Lung (tissue), 12 donors: ENCODE data around the gene HLCS. TPM values are rescaled to one million over a fixed set of nuclear protein-coding genes. Genes with fewer than 3 reads are reported as not detected.
A peak's percentile ranks its signal among the peaks of the same experiment; 100 is the strongest.

Source experiments
- ATAC-seq: fragments of 200-7000 bp; cut with Tn5 transposase; one replicate; pipeline ENCODE4 v1.9.1; 2020; ENCODE audit warnings: moderate number of reproducible peaks; ENCODE audit not compliant: insufficient read depth, low FRiP score
- DNase-seq, 3 donors: peaks; one replicate each; pipeline ENCODE4 v3.0.0-alpha.2; 2013 to 2017
- H3K27ac ChIP-seq, 2 donors: one replicate each; pipeline ENCODE4 v1.5.1; 2013; ENCODE audit warnings: mild to moderate bottlenecking in 2 of 2, moderate library complexity in 2 of 2, control low read depth in 1 of 2, inconsistent platforms in 1 of 2, low read depth in 1 of 2, low read length in 1 of 2
- H3K27me3 ChIP-seq, 3 donors: one replicate each; pipeline ENCODE4 v1.5.1; 2013; ENCODE audit warnings: low read length in 2 of 3; ENCODE audit not compliant: control insufficient read depth in 3 of 3, insufficient read depth in 3 of 3
- H3K36me3 ChIP-seq, 4 donors: one replicate each; pipeline ENCODE4 v1.5.1; 2013; ENCODE audit warnings: low read length in 4 of 4, mild to moderate bottlenecking in 1 of 4, moderate library complexity in 1 of 4; ENCODE audit not compliant: control insufficient read depth in 4 of 4, insufficient read depth in 4 of 4
- H3K4me1 ChIP-seq, 5 donors: one replicate each; pipeline ENCODE4 v1.5.1; 2013; ENCODE audit warnings: low read length in 5 of 5, mild to moderate bottlenecking in 2 of 5, moderate library complexity in 1 of 5; ENCODE audit not compliant: control insufficient read depth in 5 of 5, insufficient read depth in 5 of 5
- H3K4me3 ChIP-seq: one replicate; pipeline ENCODE4 v1.5.1; 2013; ENCODE audit warnings: mild to moderate bottlenecking, control low read depth, moderate library complexity
- H3K9ac ChIP-seq, 2 donors: one replicate each; pipeline ENCODE4 v1.5.1; 2013; ENCODE audit warnings: low read length in 2 of 2, control low read depth in 1 of 2; ENCODE audit not compliant: insufficient read depth in 1 of 2
- H3K9me3 ChIP-seq, 4 donors: one replicate each; pipeline ENCODE4 v1.5.1; 2013; ENCODE audit warnings: low read length in 3 of 4, mild to moderate bottlenecking in 1 of 4, moderate library complexity in 1 of 4; ENCODE audit not compliant: control insufficient read depth in 4 of 4, insufficient read depth in 3 of 4
- WGBS, 2 donors: extraction: QIAGEN DNeasy Blood & Tissue Kit; methylation state at CpG; one replicate each; pipeline ENCODE4 v1.1.7; 2013; 5-methylcytosine and 5-hydroxymethylcytosine counted together
- polyA plus RNA-seq, 2 donors: library from polyadenylated mRNA; stranded (reverse); fragments of 200-250 nt; gene quantifications; one replicate each; pipeline ENCODE4 v1.2.1, GENCODE V29; 2013
- total RNA-seq, 2 donors: library from RNA; depleted of rRNA in 1 of 2; stranded (reverse); fragments of >200 nt in 1 of 2; gene quantifications; one replicate each; pipeline ENCODE4 v1.2.1, GENCODE V29; 2014 to 2021
- TF ChIP-seq, protein P1 (sequence below): IDR thresholded peaks from 2 replicates; pipeline ENCODE4 v1.5.1; 2012; ENCODE audit warnings: mild to moderate bottlenecking; ENCODE audit errors: control extremely low read depth, extremely low read depth
- donor health status: control.
- donor health status: control.
- donor health status: Bipolar disorder and iron deficiency.
- donor health status: healthy.
- donor health status: DM: yes; HTN: yes; CAD: no.

Gene HLCS
- total and polyA plus RNA-seq, 4 donors: 5.0 to 28.8 (median 17.5) TPM

GRCh38 chr21:36848730-36849274 is 117.7 kb downstream of the HLCS start:
- DNase-seq: no peak
- TF ChIP-seq, protein P1, sequence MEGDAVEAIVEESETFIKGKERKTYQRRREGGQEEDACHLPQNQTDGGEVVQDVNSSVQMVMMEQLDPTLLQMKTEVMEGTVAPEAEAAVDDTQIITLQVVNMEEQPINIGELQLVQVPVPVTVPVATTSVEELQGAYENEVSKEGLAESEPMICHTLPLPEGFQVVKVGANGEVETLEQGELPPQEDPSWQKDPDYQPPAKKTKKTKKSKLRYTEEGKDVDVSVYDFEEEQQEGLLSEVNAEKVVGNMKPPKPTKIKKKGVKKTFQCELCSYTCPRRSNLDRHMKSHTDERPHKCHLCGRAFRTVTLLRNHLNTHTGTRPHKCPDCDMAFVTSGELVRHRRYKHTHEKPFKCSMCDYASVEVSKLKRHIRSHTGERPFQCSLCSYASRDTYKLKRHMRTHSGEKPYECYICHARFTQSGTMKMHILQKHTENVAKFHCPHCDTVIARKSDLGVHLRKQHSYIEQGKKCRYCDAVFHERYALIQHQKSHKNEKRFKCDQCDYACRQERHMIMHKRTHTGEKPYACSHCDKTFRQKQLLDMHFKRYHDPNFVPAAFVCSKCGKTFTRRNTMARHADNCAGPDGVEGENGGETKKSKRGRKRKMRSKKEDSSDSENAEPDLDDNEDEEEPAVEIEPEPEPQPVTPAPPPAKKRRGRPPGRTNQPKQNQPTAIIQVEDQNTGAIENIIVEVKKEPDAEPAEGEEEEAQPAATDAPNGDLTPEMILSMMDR: no peak

DNA sequence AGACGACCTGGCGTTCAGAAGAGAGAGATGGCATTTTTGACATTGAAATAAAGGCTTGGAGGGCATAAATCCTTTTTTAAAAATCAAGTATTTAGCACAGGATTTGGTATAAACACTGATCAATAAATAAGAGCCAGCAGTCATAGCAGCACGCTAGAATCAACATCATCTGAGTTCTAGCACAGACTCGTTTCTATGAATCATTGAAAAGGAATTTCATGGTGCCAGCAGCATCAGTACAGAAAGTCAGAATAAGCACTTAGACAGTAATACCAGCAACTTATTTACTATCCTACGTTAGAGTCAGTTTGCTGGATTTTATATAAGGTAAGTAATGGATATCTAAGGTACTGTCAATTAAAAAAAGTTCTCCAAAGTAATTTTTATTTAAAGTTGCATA is 119.3 kb downstream of the HLCS start:
- no peak overlapping the region for H3K9ac ChIP-seq
- TF ChIP-seq, protein P1: no peak
- no peak for ATAC-seq
- H3K36me3 ChIP-seq: no peaks in the 10 kb centered on the region
- H3K27me3 ChIP-seq: no peaks in the 10 kb centered on the region
- no peaks in the 10 kb centered on the region for H3K9me3 ChIP-seq
- no peaks in the 10 kb centered on the region for H3K4me1 ChIP-seq
- peak in 2 of 3 donors; percentile 59 to 61 for DNase-seq
- 69 to 76% methylated on average over 5 of the region's 5 CpGs for WGBS, 2 donors
- H3K27ac ChIP-seq: no peak overlapping the region
- no peak overlapping the region for H3K4me3 ChIP-seq

More at GRCh38 chr21:36848730-36849274, 117.7 kb downstream of the HLCS start:
- H3K9ac ChIP-seq: no peak overlapping the region
- no peak overlapping the region for H3K4me3 ChIP-seq
- ATAC-seq: no peak
- no peaks in the 10 kb centered on the region for H3K4me1 ChIP-seq
- H3K36me3 ChIP-seq: no peaks in the 10 kb centered on the region
- no peak overlapping the region for H3K27ac ChIP-seq
- WGBS, 2 donors: 95 to 97% methylated on average over 3 of the region's 3 CpGs
- no peaks in the 10 kb centered on the region for H3K27me3 ChIP-seq
- no peaks in the 10 kb centered on the region for H3K9me3 ChIP-seq

GRCh38 chr21:36846631-36847030 is 119.8 kb downstream of the HLCS start:
- DNase-seq: no peak
- Histone ChIP-seq H3K27me3 (no peaks in the 10 kb centered on the region), H3K36me3 (no peaks in the 10 kb centered on the region), H3K9me3 (no peaks in the 10 kb centered on the region), H3K4me1 (no peaks in the 10 kb centered on the region), H3K27ac (no peak overlapping the region), H3K9ac (no peak overlapping the region), H3K4me3 (no peak overlapping the region)
- no peak for ATAC-seq
- TF ChIP-seq, protein P1: no peak
- WGBS, 2 donors: 84 to 88% methylated on average over 4 of the region's 4 CpGs

DNA sequence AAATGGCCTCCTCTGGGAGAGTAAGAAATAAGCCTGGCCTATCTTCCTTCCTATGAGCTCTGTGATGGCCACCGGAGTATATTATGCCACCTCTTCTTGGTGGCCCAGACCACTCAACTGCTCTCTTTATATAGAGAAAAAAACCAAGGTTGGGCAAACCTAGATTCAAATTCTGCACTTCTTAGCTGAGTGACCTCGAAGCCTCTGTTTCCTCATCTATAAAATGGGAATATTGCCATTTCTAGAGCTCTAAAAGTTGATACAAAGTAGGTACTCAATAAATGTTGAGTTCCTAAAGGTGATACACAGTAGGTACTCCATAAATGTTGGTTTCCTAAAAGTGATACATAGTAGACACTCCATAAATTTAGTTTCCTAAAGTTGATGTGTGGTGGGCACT is 120.7 kb downstream of the HLCS start:
- DNase-seq (no peak), ATAC-seq (no peak)
- Histone ChIP-seq H3K27ac (no peak overlapping the region), H3K27me3 (no peaks in the 10 kb centered on the region), H3K9me3 (no peaks in the 10 kb centered on the region), H3K36me3 (no peaks in the 10 kb centered on the region), H3K4me1 (no peaks in the 10 kb centered on the region), H3K9ac (no peak overlapping the region), H3K4me3 (no peak overlapping the region)
- TF ChIP-seq, protein P1: no peak
- WGBS, 2 donors: 91 to 99% methylated on average over 2 of the region's 2 CpGs
